ENCODE data around the gene DHX29.

The DHX29 gene

DNA sequence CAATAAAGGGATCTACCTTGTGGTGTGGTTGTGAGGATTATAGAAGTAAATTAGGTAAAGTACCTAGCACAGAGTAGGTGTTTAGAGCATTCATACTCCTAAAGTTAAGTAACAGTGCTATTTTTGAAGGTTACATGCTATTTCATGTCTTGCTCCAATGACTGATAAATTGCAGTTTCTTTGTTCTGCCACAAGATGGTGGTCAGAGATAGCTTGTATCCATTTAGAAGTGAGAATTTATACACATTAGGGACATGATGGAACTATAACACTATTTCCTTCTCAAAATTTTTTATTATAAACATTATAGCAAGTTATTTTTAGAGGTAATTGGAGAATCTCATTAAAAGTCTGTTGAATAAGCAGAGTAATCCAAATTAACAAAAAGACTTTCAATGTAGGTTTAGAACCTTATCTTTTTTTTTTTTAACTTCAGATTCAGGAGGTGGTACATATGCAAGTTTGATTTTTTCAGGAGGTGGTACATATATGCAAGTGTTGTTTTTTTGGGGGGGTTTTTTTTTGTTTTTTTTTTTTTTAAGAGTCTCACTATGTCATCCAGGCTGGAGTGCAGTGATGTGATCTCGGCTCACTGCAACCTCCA is 17.4 kb upstream of the DHX29 start:
- TF ChIP-seq, protein P1, sequence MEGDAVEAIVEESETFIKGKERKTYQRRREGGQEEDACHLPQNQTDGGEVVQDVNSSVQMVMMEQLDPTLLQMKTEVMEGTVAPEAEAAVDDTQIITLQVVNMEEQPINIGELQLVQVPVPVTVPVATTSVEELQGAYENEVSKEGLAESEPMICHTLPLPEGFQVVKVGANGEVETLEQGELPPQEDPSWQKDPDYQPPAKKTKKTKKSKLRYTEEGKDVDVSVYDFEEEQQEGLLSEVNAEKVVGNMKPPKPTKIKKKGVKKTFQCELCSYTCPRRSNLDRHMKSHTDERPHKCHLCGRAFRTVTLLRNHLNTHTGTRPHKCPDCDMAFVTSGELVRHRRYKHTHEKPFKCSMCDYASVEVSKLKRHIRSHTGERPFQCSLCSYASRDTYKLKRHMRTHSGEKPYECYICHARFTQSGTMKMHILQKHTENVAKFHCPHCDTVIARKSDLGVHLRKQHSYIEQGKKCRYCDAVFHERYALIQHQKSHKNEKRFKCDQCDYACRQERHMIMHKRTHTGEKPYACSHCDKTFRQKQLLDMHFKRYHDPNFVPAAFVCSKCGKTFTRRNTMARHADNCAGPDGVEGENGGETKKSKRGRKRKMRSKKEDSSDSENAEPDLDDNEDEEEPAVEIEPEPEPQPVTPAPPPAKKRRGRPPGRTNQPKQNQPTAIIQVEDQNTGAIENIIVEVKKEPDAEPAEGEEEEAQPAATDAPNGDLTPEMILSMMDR (IDR thresholded peaks at IDR 0.05) = peak; percentile 76

DNA sequence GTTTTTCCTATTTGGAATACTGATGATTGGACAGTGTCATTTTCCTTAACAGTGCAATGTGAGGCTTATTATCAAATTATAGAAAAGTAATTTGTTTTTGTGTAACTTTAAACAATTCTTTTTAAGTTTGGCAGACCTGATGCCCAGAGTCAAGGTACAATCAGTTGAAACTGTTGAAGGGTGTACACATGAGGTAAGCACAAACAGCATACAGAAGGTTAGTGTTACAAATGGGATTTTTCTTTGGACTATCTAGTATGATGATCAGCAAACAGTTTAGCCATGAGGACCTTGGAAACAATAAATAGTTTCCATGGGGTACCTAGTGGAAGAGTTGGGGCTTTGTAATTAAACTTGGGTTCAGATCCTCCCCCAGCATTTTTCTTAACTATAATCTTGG is 16.5 kb upstream of the DHX29 start:
- TF ChIP-seq, protein P1 (IDR thresholded peaks at IDR 0.05) = no peak

DNA sequence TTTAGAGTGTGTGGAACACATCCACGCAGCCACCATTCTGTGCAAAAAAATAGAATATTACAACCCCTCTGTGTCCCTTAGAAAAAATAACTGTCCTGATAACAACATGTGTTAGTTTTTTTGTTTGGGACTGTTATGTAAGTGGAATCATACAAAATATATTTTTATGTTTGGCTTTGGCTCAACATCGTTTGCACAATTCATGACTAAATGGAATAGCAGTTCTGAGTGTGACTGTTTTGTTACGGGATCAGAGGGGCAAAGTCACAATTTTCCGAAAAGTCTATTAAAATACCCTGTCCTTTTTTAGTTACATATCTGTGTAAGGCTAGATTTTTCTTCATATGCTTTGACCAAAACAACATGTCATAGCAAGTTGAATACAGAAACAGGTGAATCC is 13.1 kb upstream of the DHX29 start:
- TF ChIP-seq, protein P1 (IDR thresholded peaks at IDR 0.05) = no peak

DNA sequence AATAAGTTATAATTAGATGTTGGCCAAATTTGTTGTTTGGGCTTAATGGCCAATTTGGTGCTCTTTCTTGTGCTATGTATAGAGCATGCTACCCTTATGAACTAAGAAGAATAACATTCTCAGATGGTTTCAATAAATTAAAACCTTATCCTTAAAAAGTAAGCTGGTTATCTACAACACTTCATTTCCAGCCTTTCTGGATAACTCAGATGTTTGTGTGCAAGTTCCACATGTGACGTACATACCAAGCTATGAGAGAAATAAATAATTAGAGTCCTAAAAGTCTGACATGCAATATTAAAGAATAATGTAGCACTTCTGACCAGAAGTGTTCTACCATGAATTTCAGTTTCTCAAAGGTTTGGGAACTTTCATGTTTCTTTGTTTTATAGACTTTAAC is 12.0 kb upstream of the DHX29 start:
- TF ChIP-seq, protein P1 (IDR thresholded peaks at IDR 0.05) = no peak

DNA sequence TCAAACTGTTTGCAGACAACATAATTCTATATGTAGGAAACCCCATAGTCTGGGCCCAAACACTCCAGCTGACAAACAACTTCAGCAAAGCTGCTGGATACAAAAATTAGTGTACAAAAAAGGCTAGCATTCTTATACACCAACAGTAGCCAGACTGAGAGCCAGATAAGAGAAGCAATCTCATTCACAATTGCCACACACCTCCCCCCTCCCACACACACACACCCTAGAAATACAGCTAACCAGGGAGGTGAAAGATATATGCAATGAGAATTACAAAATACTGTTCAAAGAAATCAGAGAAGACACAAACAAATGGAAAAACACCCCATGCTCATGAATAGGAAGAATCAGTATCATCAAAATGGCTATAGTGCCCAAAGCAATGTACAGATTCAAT is 9.3 kb upstream of the DHX29 start:
- TF ChIP-seq, protein P1 (IDR thresholded peaks at IDR 0.05) = no peak

DNA sequence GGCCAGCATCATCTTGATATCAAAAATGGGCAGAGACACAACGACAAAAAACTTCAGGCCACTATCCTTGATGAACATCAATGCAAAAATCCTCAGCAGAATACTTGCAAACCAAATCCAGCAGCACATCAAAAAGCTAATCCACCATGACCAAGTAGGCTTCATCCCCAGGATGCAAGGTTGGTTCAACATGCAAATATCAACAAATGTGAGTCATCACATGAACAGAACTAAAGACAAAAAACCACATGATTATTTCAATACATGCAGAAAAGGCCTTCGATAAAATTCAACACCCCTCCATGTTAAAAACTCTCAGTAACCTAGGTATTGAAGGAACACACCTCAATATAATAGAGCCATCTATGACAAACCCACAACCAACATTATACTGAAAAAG is 8.8 kb upstream of the DHX29 start:
- TF ChIP-seq, protein P1 (IDR thresholded peaks at IDR 0.05) = no peak

DNA sequence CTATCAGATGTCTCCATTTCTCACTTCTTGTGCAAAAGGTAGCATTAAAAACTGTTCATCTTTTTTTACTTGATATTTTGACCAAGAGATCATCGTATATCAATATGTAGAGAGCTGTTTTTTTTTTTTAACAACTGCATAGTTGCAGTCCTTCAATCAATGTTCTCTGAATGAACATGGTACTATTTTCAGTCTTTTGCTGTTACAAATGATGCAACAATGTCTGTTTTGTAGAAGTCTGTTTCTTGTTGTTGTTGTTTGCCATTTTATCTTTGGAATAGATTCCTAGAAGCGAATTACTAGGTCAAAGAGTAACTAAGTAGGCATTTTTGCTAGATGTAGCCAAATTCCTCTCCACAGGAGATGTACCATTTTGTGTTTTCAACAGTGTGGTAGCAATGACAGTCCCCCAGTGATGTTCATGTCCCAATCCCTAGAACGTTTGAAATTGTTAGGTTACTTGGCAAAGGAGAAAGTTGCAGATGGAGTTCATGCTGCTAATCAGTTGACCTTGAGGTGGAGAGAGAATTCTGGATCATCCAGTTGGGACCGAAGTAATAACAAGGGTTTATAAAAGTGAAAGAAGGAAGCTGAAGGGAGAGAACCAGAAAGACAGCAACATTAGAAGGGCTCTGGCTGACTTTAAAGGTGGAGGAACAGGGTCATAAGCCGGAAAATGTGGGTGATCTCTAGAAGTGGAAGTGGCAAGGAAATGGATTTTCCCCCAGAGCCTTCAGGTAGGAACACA is 6.5 kb upstream of the DHX29 start:
- TF ChIP-seq, protein P1 (IDR thresholded peaks at IDR 0.05) = no peak
